IMR-90 (cell line): ENCODE results near the gene KIF13A. TPM values are rescaled to one million over a fixed set of nuclear protein-coding genes. Genes with fewer than 3 reads are reported as not detected.

ENCODE experiments used
- ATAC-seq: fragments of 200-7000 bp; cut with Tn5 transposase; 2 replicates; pipeline ENCODE4 v1.9.1; 2020; ENCODE audit warnings: low read depth, mild to moderate bottlenecking, moderate library complexity
- BruUV-seq: library from RNA; stranded (reverse); fragments of 400-500 nt; replicated peaks from 2 replicates; lab custom pipeline; 2021; lab: Mats Ljungman, UMichigan
- CTCF ChIA-PET: fragments of 300-600 bp; formaldehyde crosslinking; extraction: SDS; loops from one replicate; lab custom pipeline; 2021; ENCODE audit warnings: antibody characterized with exemption; lab: Yijun Ruan, JAX
- POLR2A ChIA-PET: fragments of 300-600 bp; sonication (Branson Sonifier 250); formaldehyde crosslinking; loops from one replicate; lab custom pipeline; 2022; ENCODE audit warnings: antibody characterized with exemption; ENCODE audit not compliant: unreplicated experiment; lab: Charles Lee
- DNase-seq: peaks from one replicate; pipeline ENCODE4 v3.0.0; 2013
- H2AFZ ChIP-seq: replicated peaks from 2 replicates; pipeline ENCODE3; 2013; ENCODE audit warnings: low read length, mild to moderate bottlenecking; ENCODE audit not compliant: poor library complexity
- H2AK5ac ChIP-seq: 2 replicates; pipeline ENCODE4 v1.6.1; 2013; ENCODE audit warnings: low read depth, low read length, inconsistent platforms
- H2AK9ac ChIP-seq: replicated peaks from 2 replicates; pipeline ENCODE3; 2013; ENCODE audit warnings: mild to moderate bottlenecking, low read depth, low read length, moderate library complexity; ENCODE audit not compliant: poor library complexity
- H2BK120ac ChIP-seq: 2 replicates; pipeline ENCODE4 v1.6.1; 2013; ENCODE audit warnings: low read depth, low read length, inconsistent platforms
- H2BK15ac ChIP-seq: 3 replicates; pipeline ENCODE4 v1.6.1; 2013; ENCODE audit warnings: low read depth, low read length, inconsistent platforms
- H2BK20ac ChIP-seq: 2 replicates; pipeline ENCODE4 v1.6.1; 2013; ENCODE audit warnings: low read depth, mild to moderate bottlenecking, inconsistent platforms, low read length, moderate library complexity
- H2BK5ac ChIP-seq: 2 replicates; pipeline ENCODE4 v1.6.1; 2013; ENCODE audit warnings: mild to moderate bottlenecking, low read depth, low read length, inconsistent platforms; ENCODE audit not compliant: poor library complexity, severe bottlenecking
- H3K14ac ChIP-seq: replicated peaks from 2 replicates; pipeline ENCODE4 v1.6.1; 2013; ENCODE audit warnings: low read depth, low read length, inconsistent platforms
- H3K18ac ChIP-seq: 2 replicates; pipeline ENCODE4 v1.6.1; 2013; ENCODE audit warnings: low read depth, low read length, control low read depth
- H3K23ac ChIP-seq: 2 replicates; pipeline ENCODE4 v1.6.1; 2013; ENCODE audit warnings: low read depth, low read length, inconsistent platforms
- H3K27ac ChIP-seq: 2 replicates; pipeline ENCODE4 v1.5.1; 2013; ENCODE audit warnings: mild to moderate bottlenecking, control low read depth, low read length; ENCODE audit not compliant: insufficient read depth
- H3K27me3 ChIP-seq: 2 replicates; pipeline ENCODE4 v1.6.1; 2013; ENCODE audit warnings: low read length; ENCODE audit not compliant: control insufficient read depth, insufficient read depth
- H3K36me3 ChIP-seq: 2 replicates; pipeline ENCODE4 v1.6.1; 2013; ENCODE audit warnings: low read length, mixed read lengths; ENCODE audit not compliant: control insufficient read depth, insufficient read depth
- H3K4ac ChIP-seq: 2 replicates; pipeline ENCODE4 v1.6.1; 2013; ENCODE audit warnings: low read depth, low read length, inconsistent platforms
- H3K4me1 ChIP-seq: 2 replicates; pipeline ENCODE4 v1.6.1; 2013; ENCODE audit warnings: low read length, mixed read lengths; ENCODE audit not compliant: control insufficient read depth, insufficient read depth
- H3K4me2 ChIP-seq: 2 replicates; pipeline ENCODE4 v1.6.1; 2013; ENCODE audit warnings: low read depth, mild to moderate bottlenecking, control low read depth, low read length, moderate library complexity
- H3K4me3 ChIP-seq: 2 replicates; pipeline ENCODE4 v1.5.1; 2013; ENCODE audit warnings: low read depth, mild to moderate bottlenecking, control low read depth, low read length, moderate library complexity; ENCODE audit not compliant: insufficient read depth
- H3K56ac ChIP-seq: 2 replicates; pipeline ENCODE4 v1.6.1; 2013; ENCODE audit warnings: low read length, inconsistent platforms; ENCODE audit not compliant: insufficient read depth; ENCODE audit errors: extremely low read depth
- H3K79me1 ChIP-seq, 2 experiments: 2 replicates each; pipeline ENCODE4 v1.6.1; 2013; ENCODE audit warnings: low read length in 2 of 2, inconsistent platforms in 1 of 2, low read depth in 1 of 2
- H3K9ac ChIP-seq: 2 replicates; pipeline ENCODE4 v1.6.1; 2013; ENCODE audit warnings: low read depth, low read length, control low read depth
- H3K9me1 ChIP-seq: 2 replicates; pipeline ENCODE4 v1.6.1; 2013; ENCODE audit warnings: low read length, inconsistent platforms; ENCODE audit not compliant: insufficient read depth
- H3K9me3 ChIP-seq: 2 replicates; pipeline ENCODE4 v1.6.1; 2013; ENCODE audit warnings: low read length; ENCODE audit not compliant: control insufficient read depth, insufficient read depth
- H4K20me1 ChIP-seq: 2 replicates; pipeline ENCODE4 v1.6.1; 2013; ENCODE audit warnings: low read length, inconsistent platforms; ENCODE audit not compliant: insufficient read depth
- H4K5ac ChIP-seq: 2 replicates; pipeline ENCODE4 v1.6.1; 2013; ENCODE audit warnings: mild to moderate bottlenecking, low read depth, low read length, control low read depth
- H4K8ac ChIP-seq, 2 experiments: 2 replicates each; pipeline ENCODE4 v1.6.1; 2013; ENCODE audit warnings: low read depth in 2 of 2, low read length in 2 of 2, control low read depth in 1 of 2, inconsistent platforms in 1 of 2
- H4K91ac ChIP-seq: 2 replicates; pipeline ENCODE4 v1.6.1; 2013; ENCODE audit warnings: low read depth, low read length, inconsistent platforms; ENCODE audit not compliant: insufficient read depth
- BHLHE40 ChIP-seq: fragments of 150-350 bp; IDR thresholded peaks from 2 replicates; pipeline ENCODE4 v1.6.1; 2016; ENCODE audit warnings: mild to moderate bottlenecking, low read depth, low read length
- CEBPB ChIP-seq: IDR thresholded peaks from 2 replicates; pipeline ENCODE4 v1.6.1; 2012; ENCODE audit warnings: low read depth, low read length, improper control_type of control experiment
- CHD1 ChIP-seq: IDR thresholded peaks from 2 replicates; pipeline ENCODE4 v1.6.1; 2012; ENCODE audit warnings: low read depth, low read length, improper control_type of control experiment
- FOS ChIP-seq: fragments of 150-350 bp; IDR thresholded peaks from 2 replicates; pipeline ENCODE4 v1.6.1; 2016; ENCODE audit warnings: low read depth, low read length
- MAFK ChIP-seq: IDR thresholded peaks from 2 replicates; pipeline ENCODE4 v1.6.1; 2012; ENCODE audit warnings: low read depth, low read length, improper control_type of control experiment
- MAZ ChIP-seq: IDR thresholded peaks from 2 replicates; pipeline ENCODE4 v1.6.1; 2012; ENCODE audit warnings: low read depth, mild to moderate bottlenecking, low read length, improper control_type of control experiment, moderate library complexity, borderline replicate concordance
- MXI1 ChIP-seq: IDR thresholded peaks from 2 replicates; pipeline ENCODE4 v1.6.1; 2012; ENCODE audit warnings: low read depth, mild to moderate bottlenecking, low read length, moderate library complexity, borderline replicate concordance
- NFE2L2 ChIP-seq: fragments of 150-350 bp; IDR thresholded peaks from 2 replicates; pipeline ENCODE4 v1.6.1; 2016; ENCODE audit warnings: low read depth, mild to moderate bottlenecking, low read length
- POLR2A ChIP-seq: IDR thresholded peaks from 2 replicates; pipeline ENCODE4 v1.6.1; 2012; ENCODE audit warnings: mild to moderate bottlenecking, low read depth, low read length
- RAD21 ChIP-seq: IDR thresholded peaks from 2 replicates; pipeline ENCODE4 v1.6.1; 2012; ENCODE audit warnings: low read length, improper control_type of control experiment
- RCOR1 ChIP-seq: IDR thresholded peaks from 2 replicates; pipeline ENCODE4 v1.6.1; 2012; ENCODE audit warnings: mild to moderate bottlenecking, low read length, improper control_type of control experiment; ENCODE audit not compliant: insufficient replicate concordance
- RFX5 ChIP-seq: IDR thresholded peaks from 2 replicates; pipeline ENCODE4 v1.8.0; 2012; ENCODE audit warnings: low read depth, mild to moderate bottlenecking, low read length, moderate library complexity
- SMC3 ChIP-seq: fragments of 150-350 bp; IDR thresholded peaks from 2 replicates; pipeline ENCODE4 v1.6.1; 2016; ENCODE audit warnings: low read depth, mild to moderate bottlenecking, antibody characterized with exemption, low read length, moderate library complexity
- USF2 ChIP-seq: fragments of 150-350 bp; IDR thresholded peaks from 2 replicates; pipeline ENCODE4 v1.6.1; 2017; ENCODE audit warnings: mild to moderate bottlenecking, antibody characterized with exemption, low read length, low read depth
- WGBS, 2 experiments: methylation state at CpG; one replicate each; pipeline versions ENCODE4 v1.1.5 to v1.1.7; 2013; ENCODE audit warnings: missing lambda C conversion rate in 2 of 2; ENCODE audit not compliant: insufficient read length in 1 of 2; ENCODE audit errors: extremely low coverage in 2 of 2; 5-methylcytosine and 5-hydroxymethylcytosine counted together
- dilution Hi-C: fragments of 300-500 bp; cut with HindIII; formaldehyde crosslinking; loops from one replicate; pipeline ENCODE4 v1.14.3; 2018; ENCODE audit warnings: low sequenced_read_pairs; ENCODE audit not compliant: unreplicated experiment
- in situ Hi-C: fragments of 300-500 bp; cut with MboI; formaldehyde crosslinking; loops from 3 replicates; pipeline ENCODE4 v1.14.3; 2019; ENCODE audit warnings: low sequenced_read_pairs, inconsistent platforms, mixed read lengths
- intact Hi-C: fragments of 100-400 bp; cut with micrococcal nuclease; formaldehyde crosslinking; loops from 2 replicates; pipeline ENCODE4 v1.10.0; 2022
- polyA plus RNA-seq, 3 experiments: library from polyadenylated mRNA; depleted of rRNA; stranded (reverse); fragments of >200 nt; gene quantifications; 2 replicates each; pipeline ENCODE4 v1.2.3, GENCODE V29; 2012; ENCODE audit warnings: low replicate concordance in 1 of 3
- total RNA-seq: library from RNA; depleted of rRNA; stranded (reverse); fragments of >200 nt; gene quantifications from 2 replicates; pipeline ENCODE4 v1.2.3, GENCODE V29; 2012
- TF ChIP-seq, protein P1 (sequence below): conservative IDR thresholded peaks from 2 replicates; pipeline ENCODE4 v1.5.1; 2012; ENCODE audit warnings: mild to moderate bottlenecking, low read depth, low read length, improper control_type of control experiment
- TF ChIP-seq, protein P2 (sequence below): fragments of 150-350 bp; IDR thresholded peaks from 2 replicates; pipeline ENCODE4 v1.6.1; 2016; ENCODE audit warnings: low read depth, mild to moderate bottlenecking, low read length, moderate library complexity, borderline replicate concordance

The KIF13A gene
- total and polyA plus RNA-seq, 2 of the 4 experiments (the other 2 are of a cell fraction): 23.3 to 51.8 TPM

- Histone ChIP-seq H2AK9ac (no peak overlapping the region), H2AK5ac (no peak overlapping the region; the same call in 1 of the 2 replicates), H3K9me1 (0 out of 2 replicates have a peak, but pooled peaks cover 3% of the 10 kb centered on the region), H4K5ac (no peak overlapping the region), H3K36me3 (peaks cover 14% of the 10 kb centered on the region), H2BK20ac (no peak overlapping the region), H3K27ac (no peak overlapping the region), H3K23ac (no peak overlapping the region), H2BK5ac (no peak overlapping the region), H2BK120ac (no peak overlapping the region), H3K27me3 (no peaks in the 10 kb centered on the region), H4K8ac (no peak overlapping the region), H3K4me3 (no peak overlapping the region), H4K20me1 (no peaks in the 10 kb centered on the region), H3K18ac (no peak overlapping the region), H3K79me1 (peaks cover 3 to 13% of the 10 kb centered on the region in 2 experiments; a peak in 3 of 4 replicates), H3K9me3 (no peaks in the 10 kb centered on the region), H3K56ac (no peak overlapping the region), H3K4me1 (peaks cover 6% of the 10 kb centered on the region), H2AFZ (no peak overlapping the region), H3K4ac (no peak overlapping the region), H2BK15ac (no peak overlapping the region), H3K14ac (no peak overlapping the region), H4K91ac (no peak overlapping the region), H3K4me2 (no peak overlapping the region), H3K9ac (no peak overlapping the region)
- WGBS, 2 experiments: 50% methylated on average over 1 of the region's 7 CpGs; no CpG with 5 or more reads in 1 of the 2 experiments
- intact Hi-C loops: no loop called here
- in situ Hi-C loops: no loop called here
- ATAC-seq: no peak
- TF ChIP-seq CHD1: no peak
- no peak for TF ChIP-seq BHLHE40
- TF ChIP-seq CEBPB: no peak
- TF ChIP-seq MAFK: no peak
- no peak for TF ChIP-seq USF2
- TF ChIP-seq, protein P1, sequence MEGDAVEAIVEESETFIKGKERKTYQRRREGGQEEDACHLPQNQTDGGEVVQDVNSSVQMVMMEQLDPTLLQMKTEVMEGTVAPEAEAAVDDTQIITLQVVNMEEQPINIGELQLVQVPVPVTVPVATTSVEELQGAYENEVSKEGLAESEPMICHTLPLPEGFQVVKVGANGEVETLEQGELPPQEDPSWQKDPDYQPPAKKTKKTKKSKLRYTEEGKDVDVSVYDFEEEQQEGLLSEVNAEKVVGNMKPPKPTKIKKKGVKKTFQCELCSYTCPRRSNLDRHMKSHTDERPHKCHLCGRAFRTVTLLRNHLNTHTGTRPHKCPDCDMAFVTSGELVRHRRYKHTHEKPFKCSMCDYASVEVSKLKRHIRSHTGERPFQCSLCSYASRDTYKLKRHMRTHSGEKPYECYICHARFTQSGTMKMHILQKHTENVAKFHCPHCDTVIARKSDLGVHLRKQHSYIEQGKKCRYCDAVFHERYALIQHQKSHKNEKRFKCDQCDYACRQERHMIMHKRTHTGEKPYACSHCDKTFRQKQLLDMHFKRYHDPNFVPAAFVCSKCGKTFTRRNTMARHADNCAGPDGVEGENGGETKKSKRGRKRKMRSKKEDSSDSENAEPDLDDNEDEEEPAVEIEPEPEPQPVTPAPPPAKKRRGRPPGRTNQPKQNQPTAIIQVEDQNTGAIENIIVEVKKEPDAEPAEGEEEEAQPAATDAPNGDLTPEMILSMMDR: no peak
- no peak for TF ChIP-seq SMC3
- TF ChIP-seq RAD21: no peak
- TF ChIP-seq NFE2L2: no peak
- TF ChIP-seq, protein P2, sequence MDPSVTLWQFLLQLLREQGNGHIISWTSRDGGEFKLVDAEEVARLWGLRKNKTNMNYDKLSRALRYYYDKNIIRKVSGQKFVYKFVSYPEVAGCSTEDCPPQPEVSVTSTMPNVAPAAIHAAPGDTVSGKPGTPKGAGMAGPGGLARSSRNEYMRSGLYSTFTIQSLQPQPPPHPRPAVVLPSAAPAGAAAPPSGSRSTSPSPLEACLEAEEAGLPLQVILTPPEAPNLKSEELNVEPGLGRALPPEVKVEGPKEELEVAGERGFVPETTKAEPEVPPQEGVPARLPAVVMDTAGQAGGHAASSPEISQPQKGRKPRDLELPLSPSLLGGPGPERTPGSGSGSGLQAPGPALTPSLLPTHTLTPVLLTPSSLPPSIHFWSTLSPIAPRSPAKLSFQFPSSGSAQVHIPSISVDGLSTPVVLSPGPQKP: no peak
- no peak for TF ChIP-seq POLR2A
- TF ChIP-seq MAZ: no peak
- no peak for TF ChIP-seq FOS
- TF ChIP-seq MXI1: no peak
- no peak for TF ChIP-seq RCOR1
- TF ChIP-seq RFX5: no peak
- no TSS peak for BruUV-seq
- ChIA-PET CTCF (no interaction called here), POLR2A (no interaction called here)
- peak; percentile 15 for DNase-seq
- dilution Hi-C loops: no loop called here
Observed at GRCh38 chr6:17820055-17820454, 167.4 kb downstream of the KIF13A start.
